HEK293 (cell line): ENCODE measurements around the gene TICRR.

Experiments
- CTCF ChIA-PET: fragments of 350-600 bp; formaldehyde crosslinking; extraction: SDS; loops from one replicate; lab custom pipeline; 2021; ENCODE audit warnings: antibody characterized with exemption; lab: Yijun Ruan, JAX
- POLR2A ChIA-PET: fragments of 300-600 bp; formaldehyde crosslinking; extraction: SDS; loops from one replicate; lab custom pipeline; 2020; ENCODE audit warnings: antibody characterized with exemption, inconsistent platforms; lab: Yijun Ruan, JAX
- H3K27ac ChIP-seq: fragments of 200-500 bp; sonication (Bioruptor generic); 2 replicates; pipeline ENCODE4 v1.5.1; 2014; ENCODE audit warnings: low read depth, low read length, control low read depth, inconsistent platforms; ENCODE audit errors: extremely low read depth
- H3K36me3 ChIP-seq, 2 experiments: fragments of 200-500 bp in 1 of 2; sonication (Bioruptor generic) in 1 of 2; 1 replicate in 1 of 2; 2 replicates in 1 of 2; pipeline ENCODE4 v1.5.1; 2014 to 2017; ENCODE audit warnings: inconsistent platforms in 2 of 2, low read length in 2 of 2; ENCODE audit not compliant: control insufficient read depth in 2 of 2, insufficient read depth in 1 of 2
- H3K4me1 ChIP-seq: fragments of 200-500 bp; sonication (Bioruptor generic); 2 replicates; pipeline ENCODE4 v1.5.1; 2014; ENCODE audit warnings: mild to moderate bottlenecking, low read length, inconsistent platforms; ENCODE audit not compliant: control insufficient read depth, insufficient read depth
- H3K4me3 ChIP-seq: 2 replicates; pipeline ENCODE4 v1.5.1; 2011; ENCODE audit warnings: low read depth, mild to moderate bottlenecking, control low read depth, low read length, moderate library complexity
- H3K9me3 ChIP-seq: fragments of 200-500 bp; sonication (Bioruptor generic); 2 replicates; pipeline ENCODE4 v1.5.1; 2014; ENCODE audit warnings: low read depth, low read length, inconsistent platforms; ENCODE audit not compliant: control insufficient read depth, insufficient read depth
- GLI2 ChIP-seq: fragments of 450-650 bp; formaldehyde crosslinking; IDR thresholded peaks from 2 replicates; pipeline ENCODE4; 2017; ENCODE audit warnings: missing biosample characterization, missing genetic modification characterization, low read depth, borderline replicate concordance
- KLF17 ChIP-seq: fragments of 450-650 bp; formaldehyde crosslinking; IDR thresholded peaks from 2 replicates; pipeline ENCODE4 v1.5.1; 2016; ENCODE audit warnings: missing biosample characterization, missing genetic modification characterization
- PRDM4 ChIP-seq: fragments of 450-650 bp; formaldehyde crosslinking; IDR thresholded peaks from 2 replicates; pipeline ENCODE4 v1.5.1; 2017; ENCODE audit warnings: missing biosample characterization, missing genetic modification characterization
- SP3 ChIP-seq: fragments of 450-650 bp; formaldehyde crosslinking; IDR thresholded peaks from 2 replicates; pipeline ENCODE4 v1.5.1; 2016; ENCODE audit warnings: missing biosample characterization, missing genetic modification characterization
- SP7 ChIP-seq: fragments of 450-650 bp; formaldehyde crosslinking; IDR thresholded peaks from 2 replicates; pipeline ENCODE4 v1.5.1; 2016; ENCODE audit warnings: missing biosample characterization, missing genetic modification characterization
- ZFP3 ChIP-seq: fragments of 450-650 bp; formaldehyde crosslinking; IDR thresholded peaks from 2 replicates; pipeline ENCODE4 v1.5.1; 2016; ENCODE audit warnings: low read depth, missing biosample characterization, missing genetic modification characterization
- ZNF112 ChIP-seq: fragments of 450-650 bp; formaldehyde crosslinking; IDR thresholded peaks from 2 replicates; pipeline ENCODE4 v1.5.0; 2017; ENCODE audit warnings: missing biosample characterization, missing genetic modification characterization
- ZNF140 ChIP-seq: fragments of 450-650 bp; formaldehyde crosslinking; IDR thresholded peaks from 2 replicates; pipeline ENCODE4 v1.5.1; 2016; ENCODE audit warnings: missing biosample characterization, missing genetic modification characterization
- ZNF239 ChIP-seq: fragments of 450-650 bp; formaldehyde crosslinking; IDR thresholded peaks from 2 replicates; pipeline ENCODE4 v1.5.1; 2016; ENCODE audit warnings: missing biosample characterization, missing genetic modification characterization
- ZNF302 ChIP-seq: fragments of 450-650 bp; formaldehyde crosslinking; IDR thresholded peaks from 2 replicates; pipeline ENCODE4 v1.5.1; 2016; ENCODE audit warnings: missing biosample characterization, missing genetic modification characterization, low read depth
- ZNF510 ChIP-seq: fragments of 450-650 bp; formaldehyde crosslinking; IDR thresholded peaks from 2 replicates; pipeline ENCODE4 v1.5.1; 2018; ENCODE audit warnings: mild to moderate bottlenecking, missing genetic modification characterization, missing biosample characterization; ENCODE audit not compliant: insufficient replicate concordance
- ZNF530 ChIP-seq: fragments of 450-650 bp; formaldehyde crosslinking; IDR thresholded peaks from 2 replicates; pipeline ENCODE4 v1.5.1; 2016; ENCODE audit warnings: low read depth, missing biosample characterization, missing genetic modification characterization
- ZNF585B ChIP-seq: fragments of 450-650 bp; formaldehyde crosslinking; IDR thresholded peaks from 2 replicates; pipeline ENCODE4 v1.5.1; 2016; ENCODE audit warnings: missing biosample characterization, missing genetic modification characterization
- ZNF600 ChIP-seq: fragments of 450-650 bp; formaldehyde crosslinking; IDR thresholded peaks from 2 replicates; pipeline ENCODE4 v1.5.1; 2016; ENCODE audit warnings: missing biosample characterization, missing genetic modification characterization
- ZNF707 ChIP-seq: fragments of 450-650 bp; formaldehyde crosslinking; IDR thresholded peaks from 2 replicates; pipeline ENCODE4 v1.5.1; 2016; ENCODE audit warnings: missing biosample characterization, missing genetic modification characterization
- ZSCAN30 ChIP-seq: fragments of 450-650 bp; IDR thresholded peaks from 2 replicates; pipeline ENCODE4 v1.5.1; 2018; ENCODE audit warnings: missing biosample characterization, mild to moderate bottlenecking, missing genetic modification characterization, moderate library complexity
- TF ChIP-seq, protein P1 (sequence below): fragments of 450-650 bp; IDR thresholded peaks from 2 replicates; pipeline ENCODE4 v1.5.1; 2018; ENCODE audit warnings: missing biosample characterization, missing genetic modification characterization
- TF ChIP-seq, protein P2 (sequence below): fragments of 450-650 bp; formaldehyde crosslinking; IDR thresholded peaks from 2 replicates; pipeline ENCODE4 v1.5.1; 2017; ENCODE audit warnings: missing biosample characterization, missing genetic modification characterization
- TF ChIP-seq, protein P3 (sequence below): fragments of 450-650 bp; formaldehyde crosslinking; IDR thresholded peaks from 2 replicates; pipeline ENCODE4 v1.5.1; 2016; ENCODE audit warnings: missing biosample characterization, missing genetic modification characterization
- TF ChIP-seq, protein P4 (sequence below): fragments of 450-650 bp; formaldehyde crosslinking; IDR thresholded peaks from 2 replicates; pipeline ENCODE4 v1.5.1; 2016; ENCODE audit warnings: missing biosample characterization, missing genetic modification characterization

The TICRR gene

DNA sequence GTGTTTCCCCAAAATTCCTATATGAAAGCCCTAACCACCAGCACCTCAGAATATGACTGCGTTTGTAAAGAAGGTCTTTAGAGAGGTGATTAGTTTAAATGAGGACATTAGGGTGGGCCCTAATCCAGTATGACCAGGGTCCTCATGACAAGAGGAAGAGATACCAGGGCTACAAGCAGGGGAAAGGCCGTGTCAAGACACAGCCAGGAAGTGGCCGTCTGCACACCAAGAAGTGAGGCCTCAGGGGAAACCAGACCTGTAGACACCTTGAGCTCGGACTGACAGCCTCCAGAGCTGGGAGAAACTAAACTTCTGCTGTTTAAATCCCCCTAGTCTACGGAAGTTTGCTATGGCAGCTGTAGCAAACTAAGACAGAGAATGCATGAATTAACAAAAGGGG, 65.8 kb downstream of the TICRR start:
- Histone ChIP-seq H3K36me3 (peaks cover 40 to 55% of the 10 kb centered on the region in 2 experiments), H3K27ac (no peak overlapping the region), H3K4me1 (no peaks in the 10 kb centered on the region)
- POLR2A ChIA-PET: no interaction called here
- TF ChIP-seq ZNF112 (tag by site-specific recombination) (no peak), KLF17 (tag by site-specific recombination) (no peak), ZNF510 (tag by site-specific recombination) (no peak), SP3 (tag by site-specific recombination) (no peak), ZNF239 (tag by site-specific recombination) (no peak), ZNF302 (no peak), PRDM4 (tag by site-specific recombination) (no peak), GLI2 (tag by site-specific recombination) (no peak), ZFP3 (tag by site-specific recombination) (no peak), ZSCAN30 (no peak)
- TF ChIP-seq, protein P1, sequence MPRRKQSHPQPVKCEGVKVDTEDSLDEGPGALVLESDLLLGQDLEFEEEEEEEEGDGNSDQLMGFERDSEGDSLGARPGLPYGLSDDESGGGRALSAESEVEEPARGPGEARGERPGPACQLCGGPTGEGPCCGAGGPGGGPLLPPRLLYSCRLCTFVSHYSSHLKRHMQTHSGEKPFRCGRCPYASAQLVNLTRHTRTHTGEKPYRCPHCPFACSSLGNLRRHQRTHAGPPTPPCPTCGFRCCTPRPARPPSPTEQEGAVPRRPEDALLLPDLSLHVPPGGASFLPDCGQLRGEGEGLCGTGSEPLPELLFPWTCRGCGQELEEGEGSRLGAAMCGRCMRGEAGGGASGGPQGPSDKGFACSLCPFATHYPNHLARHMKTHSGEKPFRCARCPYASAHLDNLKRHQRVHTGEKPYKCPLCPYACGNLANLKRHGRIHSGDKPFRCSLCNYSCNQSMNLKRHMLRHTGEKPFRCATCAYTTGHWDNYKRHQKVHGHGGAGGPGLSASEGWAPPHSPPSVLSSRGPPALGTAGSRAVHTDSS (tag by site-specific recombination): no peak
- TF ChIP-seq, protein P2, sequence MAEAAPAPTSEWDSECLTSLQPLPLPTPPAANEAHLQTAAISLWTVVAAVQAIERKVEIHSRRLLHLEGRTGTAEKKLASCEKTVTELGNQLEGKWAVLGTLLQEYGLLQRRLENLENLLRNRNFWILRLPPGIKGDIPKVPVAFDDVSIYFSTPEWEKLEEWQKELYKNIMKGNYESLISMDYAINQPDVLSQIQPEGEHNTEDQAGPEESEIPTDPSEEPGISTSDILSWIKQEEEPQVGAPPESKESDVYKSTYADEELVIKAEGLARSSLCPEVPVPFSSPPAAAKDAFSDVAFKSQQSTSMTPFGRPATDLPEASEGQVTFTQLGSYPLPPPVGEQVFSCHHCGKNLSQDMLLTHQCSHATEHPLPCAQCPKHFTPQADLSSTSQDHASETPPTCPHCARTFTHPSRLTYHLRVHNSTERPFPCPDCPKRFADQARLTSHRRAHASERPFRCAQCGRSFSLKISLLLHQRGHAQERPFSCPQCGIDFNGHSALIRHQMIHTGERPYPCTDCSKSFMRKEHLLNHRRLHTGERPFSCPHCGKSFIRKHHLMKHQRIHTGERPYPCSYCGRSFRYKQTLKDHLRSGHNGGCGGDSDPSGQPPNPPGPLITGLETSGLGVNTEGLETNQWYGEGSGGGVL: no peak
- TF ChIP-seq, protein P3, sequence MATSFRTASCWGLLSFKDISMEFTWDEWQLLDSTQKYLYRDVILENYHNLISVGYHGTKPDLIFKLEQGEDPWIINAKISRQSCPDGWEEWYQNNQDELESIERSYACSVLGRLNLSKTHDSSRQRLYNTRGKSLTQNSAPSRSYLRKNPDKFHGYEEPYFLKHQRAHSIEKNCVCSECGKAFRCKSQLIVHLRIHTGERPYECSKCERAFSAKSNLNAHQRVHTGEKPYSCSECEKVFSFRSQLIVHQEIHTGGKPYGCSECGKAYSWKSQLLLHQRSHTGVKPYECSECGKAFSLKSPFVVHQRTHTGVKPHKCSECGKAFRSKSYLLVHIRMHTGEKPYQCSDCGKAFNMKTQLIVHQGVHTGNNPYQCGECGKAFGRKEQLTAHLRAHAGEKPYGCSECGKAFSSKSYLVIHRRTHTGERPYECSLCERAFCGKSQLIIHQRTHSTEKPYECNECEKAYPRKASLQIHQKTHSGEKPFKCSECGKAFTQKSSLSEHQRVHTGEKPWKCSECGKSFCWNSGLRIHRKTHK (tag by site-specific recombination): no peak
- TF ChIP-seq, all 188 proteins: peak for 0
- no peak overlapping the region for H3K4me3 ChIP-seq
- peaks cover 2% of the 10 kb centered on the region; the same call in 1 of the 2 replicates for H3K9me3 ChIP-seq
- CTCF ChIA-PET: interaction anchor here (0.6 kb wide), 1 partner anchor 434 kb away, joined by 4 read pairs; no protein-coding TSS in a partner anchor

- peaks cover 41 to 65% of the 10 kb centered on the region in 2 experiments for H3K36me3 ChIP-seq
- POLR2A ChIA-PET: no interaction called here
- CTCF ChIA-PET: interaction anchor here (0.6 to 0.7 kb wide), 4 partner anchors 11 to 357 kb away, joined by 3 to 8 read pairs (median 3); no protein-coding TSS in a partner anchor
Observed at GRCh38 chr15:89642106-89642505, 66.8 kb downstream of the TICRR start.

More at GRCh38 chr15:89642106-89642505, 66.8 kb downstream of the TICRR start:
- Histone ChIP-seq H3K9me3 (peaks cover 2% of the 10 kb centered on the region; the same call in 1 of the 2 replicates), H3K4me1 (no peaks in the 10 kb centered on the region), H3K4me3 (no peak overlapping the region), H3K27ac (no peak overlapping the region)
- TF ChIP-seq ZNF140 (no peak), ZNF585B (no peak), ZNF707 (tag by site-specific recombination) (no peak), ZNF600 (tag by site-specific recombination) (peak; percentile 21; the same call in 1 of the 2 replicates), ZNF530 (tag by site-specific recombination) (no peak), SP7 (no peak)
- TF ChIP-seq, protein P4, sequence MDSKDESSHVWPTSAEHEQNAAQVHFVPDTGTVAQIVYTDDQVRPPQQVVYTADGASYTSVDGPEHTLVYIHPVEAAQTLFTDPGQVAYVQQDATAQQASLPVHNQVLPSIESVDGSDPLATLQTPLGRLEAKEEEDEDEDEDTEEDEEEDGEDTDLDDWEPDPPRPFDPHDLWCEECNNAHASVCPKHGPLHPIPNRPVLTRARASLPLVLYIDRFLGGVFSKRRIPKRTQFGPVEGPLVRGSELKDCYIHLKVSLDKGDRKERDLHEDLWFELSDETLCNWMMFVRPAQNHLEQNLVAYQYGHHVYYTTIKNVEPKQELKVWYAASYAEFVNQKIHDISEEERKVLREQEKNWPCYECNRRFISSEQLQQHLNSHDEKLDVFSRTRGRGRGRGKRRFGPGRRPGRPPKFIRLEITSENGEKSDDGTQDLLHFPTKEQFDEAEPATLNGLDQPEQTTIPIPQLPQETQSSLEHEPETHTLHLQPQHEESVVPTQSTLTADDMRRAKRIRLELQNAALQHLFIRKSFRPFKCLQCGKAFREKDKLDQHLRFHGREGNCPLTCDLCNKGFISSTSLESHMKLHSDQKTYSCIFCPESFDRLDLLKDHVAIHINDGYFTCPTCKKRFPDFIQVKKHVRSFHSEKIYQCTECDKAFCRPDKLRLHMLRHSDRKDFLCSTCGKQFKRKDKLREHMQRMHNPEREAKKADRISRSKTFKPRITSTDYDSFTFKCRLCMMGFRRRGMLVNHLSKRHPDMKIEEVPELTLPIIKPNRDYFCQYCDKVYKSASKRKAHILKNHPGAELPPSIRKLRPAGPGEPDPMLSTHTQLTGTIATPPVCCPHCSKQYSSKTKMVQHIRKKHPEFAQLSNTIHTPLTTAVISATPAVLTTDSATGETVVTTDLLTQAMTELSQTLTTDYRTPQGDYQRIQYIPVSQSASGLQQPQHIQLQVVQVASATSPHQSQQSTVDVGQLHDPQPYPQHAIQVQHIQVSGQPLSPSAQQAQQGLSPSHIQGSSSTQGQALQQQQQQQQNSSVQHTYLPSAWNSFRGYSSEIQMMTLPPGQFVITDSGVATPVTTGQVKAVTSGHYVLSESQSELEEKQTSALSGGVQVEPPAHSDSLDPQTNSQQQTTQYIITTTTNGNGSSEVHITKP (tag by site-specific recombination): no peak
